MM.1S (cell line): Measurements from ENCODE around the gene PGM1.

Source experiments
- EZH2 ChIP-seq: fragments of 300-600 bp; sonication (generic); optimal IDR thresholded peaks from 2 replicates; pipeline ENCODE3; 2017; ENCODE audit warnings: low read depth, mild to moderate bottlenecking, antibody characterized with exemption, low read length, mixed read lengths
- EZH2phosphoT487 ChIP-seq: fragments of 300-600 bp; sonication (generic); IDR thresholded peaks from 2 replicates; pipeline ENCODE4 v1.6.1; 2018; ENCODE audit warnings: antibody characterized with exemption, low read length
- TF ChIP-seq, protein P1 (sequence below): fragments of 300-600 bp; sonication (generic); IDR thresholded peaks from 2 replicates; pipeline ENCODE4 v1.5.1; 2016; ENCODE audit warnings: antibody characterized with exemption, low read length, mixed read lengths

DNA sequence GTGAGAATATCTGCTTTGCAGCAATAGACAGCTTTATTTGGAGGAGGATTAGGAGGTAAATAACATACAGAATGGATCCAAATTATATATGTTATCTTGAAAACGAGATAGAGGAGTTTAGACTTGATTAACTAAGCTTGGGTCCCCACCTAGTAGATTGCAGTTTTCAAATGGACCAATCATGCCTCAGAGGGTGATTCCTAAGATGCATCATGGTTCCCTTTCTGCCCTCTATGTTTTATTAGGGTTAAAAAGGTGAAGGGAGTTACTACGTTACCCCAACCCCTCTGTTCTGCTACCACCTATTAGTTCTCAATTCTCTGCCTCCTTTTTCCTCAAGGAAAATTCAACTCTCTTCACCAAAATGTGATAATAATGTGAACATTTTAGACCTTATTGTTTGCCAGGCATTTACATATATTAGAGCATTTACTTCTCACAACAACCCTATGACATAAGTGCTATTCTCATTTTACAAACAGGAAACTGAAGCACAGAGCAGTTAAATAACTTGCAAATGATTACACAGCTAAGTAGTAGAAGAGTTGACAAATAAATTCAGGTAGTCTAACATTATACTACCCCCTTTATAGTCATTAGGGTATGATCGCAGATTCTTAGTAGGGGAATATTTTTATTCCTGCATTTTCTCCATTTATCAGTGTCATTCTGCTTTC is 23.4 kb upstream of the PGM1 start:
- TF ChIP-seq EZH2phosphoT487 (no peak), EZH2 (no peak)
- TF ChIP-seq, protein P1, sequence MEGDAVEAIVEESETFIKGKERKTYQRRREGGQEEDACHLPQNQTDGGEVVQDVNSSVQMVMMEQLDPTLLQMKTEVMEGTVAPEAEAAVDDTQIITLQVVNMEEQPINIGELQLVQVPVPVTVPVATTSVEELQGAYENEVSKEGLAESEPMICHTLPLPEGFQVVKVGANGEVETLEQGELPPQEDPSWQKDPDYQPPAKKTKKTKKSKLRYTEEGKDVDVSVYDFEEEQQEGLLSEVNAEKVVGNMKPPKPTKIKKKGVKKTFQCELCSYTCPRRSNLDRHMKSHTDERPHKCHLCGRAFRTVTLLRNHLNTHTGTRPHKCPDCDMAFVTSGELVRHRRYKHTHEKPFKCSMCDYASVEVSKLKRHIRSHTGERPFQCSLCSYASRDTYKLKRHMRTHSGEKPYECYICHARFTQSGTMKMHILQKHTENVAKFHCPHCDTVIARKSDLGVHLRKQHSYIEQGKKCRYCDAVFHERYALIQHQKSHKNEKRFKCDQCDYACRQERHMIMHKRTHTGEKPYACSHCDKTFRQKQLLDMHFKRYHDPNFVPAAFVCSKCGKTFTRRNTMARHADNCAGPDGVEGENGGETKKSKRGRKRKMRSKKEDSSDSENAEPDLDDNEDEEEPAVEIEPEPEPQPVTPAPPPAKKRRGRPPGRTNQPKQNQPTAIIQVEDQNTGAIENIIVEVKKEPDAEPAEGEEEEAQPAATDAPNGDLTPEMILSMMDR: no peak
